Fibroblast of skin of abdomen (primary cell): ENCODE data around the gene H2BW2. TPM values are rescaled to one million over a fixed set of nuclear protein-coding genes. Genes with fewer than 3 reads are reported as not detected.
"Not testable (repeated sequence)": the region's sequence is repeated elsewhere in the genome, so short reads cannot be mapped to it uniquely, and the experiment has no call there.

Experiments
- DNase-seq: peaks from one replicate; pipeline ENCODE4 v3.0.0-alpha.2; 2013
- polyA plus RNA-seq, 2 experiments: library from polyadenylated mRNA; unstranded; fragments of 120-200 nt; gene quantifications; one replicate each; pipeline ENCODE4 v1.2.1, GENCODE V29; 2013; ENCODE audit not compliant: insufficient read length in 2 of 2

H2BW2 gene
- polyA plus RNA-seq (2013, experiment 1 of 2; ENCODE audit: insufficient read length), result 0.22 TPM
- 0.53 TPM for polyA plus RNA-seq (2013, experiment 2 of 2; ENCODE audit: insufficient read length)

DNA sequence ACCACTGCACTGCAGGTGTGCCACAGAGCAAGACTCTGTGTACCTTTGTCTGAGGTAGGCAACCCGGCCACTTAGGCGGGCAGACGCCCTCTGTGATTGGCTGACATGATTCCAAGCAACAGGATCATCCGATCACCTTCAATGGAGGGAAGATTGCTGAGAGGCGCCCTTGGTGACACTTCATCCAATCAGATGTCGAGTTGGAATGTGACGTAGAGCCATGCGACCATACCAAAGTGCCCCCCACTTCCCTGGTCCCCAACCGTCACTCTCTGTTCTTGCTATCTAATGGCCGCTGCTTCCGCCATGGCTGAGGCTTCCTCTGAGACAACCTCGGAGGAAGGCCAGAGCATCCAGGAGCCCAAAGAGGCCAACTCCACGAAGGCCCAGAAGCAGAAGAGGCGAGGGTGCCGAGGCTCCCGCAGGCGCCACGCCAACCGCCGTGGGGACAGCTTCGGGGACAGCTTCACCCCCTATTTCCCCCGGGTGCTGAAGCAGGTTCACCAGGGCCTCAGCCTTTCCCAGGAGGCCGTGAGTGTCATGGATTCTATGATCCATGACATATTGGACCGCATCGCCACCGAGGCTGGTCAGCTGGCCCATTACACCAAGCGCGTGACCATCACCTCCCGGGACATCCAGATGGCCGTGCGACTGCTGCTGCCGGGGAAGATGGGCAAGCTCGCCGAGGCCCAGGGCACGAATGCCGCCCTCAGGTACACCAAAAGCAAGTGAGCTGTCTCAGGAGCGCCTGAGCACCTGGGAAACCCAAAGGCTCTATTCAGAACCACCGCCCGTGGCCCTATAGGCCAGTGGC is at the start of gene H2BW2:
TSS of gene H2BW2 (plus strand) at position 268 of the 817 bp plus-strand sequence. CDS start at position 307, 39 bp downstream.
- DNase-seq, result no peak

DNA sequence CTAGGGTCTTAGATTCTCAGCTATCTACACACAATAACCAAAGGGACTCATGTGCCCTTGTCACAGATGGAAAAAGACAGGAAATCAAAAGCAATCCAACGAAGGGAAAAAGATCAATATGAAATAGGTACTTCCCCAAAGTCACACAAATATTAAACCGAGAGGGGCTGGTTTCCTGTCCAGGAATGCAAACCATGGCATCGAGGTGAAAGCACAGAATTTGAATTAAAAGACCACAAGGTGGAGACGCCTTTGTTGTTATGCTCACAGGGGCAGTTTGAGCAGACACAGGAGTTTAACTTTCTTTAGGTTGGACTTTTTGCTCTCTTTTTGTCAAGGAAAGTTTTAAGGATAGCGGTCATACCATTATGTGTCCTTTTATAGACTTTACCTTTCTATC is 40.5 kb upstream of the H2BW2 start:
- DNase-seq, result no peak

- DNase-seq, result no peak
Observed at GRCh38 chrX:104008831-104009230, 30.9 kb upstream of the H2BW2 start.

- DNase-seq, result no peak
Observed at GRCh38 chrX:104013158-104013557, 26.6 kb upstream of the H2BW2 start.

DNA sequence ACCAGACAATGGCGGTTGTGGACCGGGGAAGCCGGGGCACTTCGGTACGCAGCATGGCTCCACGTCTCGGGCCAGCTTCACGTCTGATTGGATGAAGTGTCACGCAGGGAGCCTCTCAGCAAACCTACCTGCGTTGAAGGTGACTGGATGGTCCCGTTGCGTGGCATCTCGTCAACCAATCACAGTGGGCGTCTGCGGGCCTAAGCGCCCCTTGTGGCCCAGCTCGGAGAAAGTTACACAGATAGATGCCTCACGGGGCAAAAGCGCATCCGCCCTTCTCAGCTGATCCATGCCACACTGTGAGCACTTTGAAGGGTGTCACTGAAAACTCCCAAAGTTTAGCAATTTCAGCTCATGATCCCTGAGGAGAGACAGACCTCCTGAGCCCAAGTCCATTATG is 26.1 kb upstream of the H2BW2 start, which contains the start of gene H2BW1:
TSS of gene H2BW1 (minus strand) at position 103 of the 400 bp plus-strand sequence. CDS start 132 bp downstream, outside the sequence.
- no peak for DNase-seq

- not testable (repeated sequence) for DNase-seq
Observed at GRCh38 chrX:104015576-104015975, 24.2 kb upstream of the H2BW2 start.

- no peak for DNase-seq
Observed at GRCh38 chrX:104018126-104018525, 21.6 kb upstream of the H2BW2 start.

DNA sequence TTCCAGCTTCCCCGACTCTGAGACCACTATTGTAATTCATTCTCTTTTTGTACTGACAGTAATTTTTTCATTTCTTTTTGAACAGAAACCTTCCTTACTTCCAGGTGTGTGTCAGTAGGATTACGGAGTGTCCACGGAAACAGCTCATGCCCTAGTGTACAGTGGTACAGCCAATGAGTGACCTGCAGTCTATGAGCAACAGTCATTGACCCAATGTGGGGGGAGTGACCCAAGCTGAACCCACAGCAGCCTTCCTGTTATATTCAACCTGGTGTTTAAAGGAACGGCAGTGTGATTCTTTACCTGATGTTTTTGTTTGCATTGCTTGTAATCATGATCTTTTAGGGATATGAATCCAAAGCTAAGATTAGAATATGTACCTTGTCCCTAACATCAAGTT is 1.2 kb downstream of the H2BW2 start:
- no peak for DNase-seq

- no peak for DNase-seq
Observed at GRCh38 chrX:104045642-104046041, 5.9 kb downstream of the H2BW2 start.

DNA sequence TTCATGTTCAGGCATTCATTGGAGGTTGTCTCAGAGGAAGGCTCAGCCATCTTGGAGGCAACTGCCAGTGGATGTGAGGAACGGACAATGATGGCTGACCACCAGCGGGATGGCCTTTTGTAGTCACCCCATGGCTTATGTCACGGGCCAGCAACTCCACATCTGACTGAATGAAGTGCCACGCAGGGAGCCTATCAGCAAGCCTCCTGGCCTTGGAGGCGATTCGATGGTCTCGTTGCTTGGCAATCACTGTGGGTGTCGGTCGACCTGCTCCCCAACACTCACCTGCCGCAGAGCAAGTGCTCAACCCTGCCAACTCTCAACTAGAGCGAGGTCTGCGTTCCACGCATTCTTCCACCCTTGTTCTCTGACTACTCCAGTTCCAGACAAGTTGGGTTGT is 7.4 kb downstream of the H2BW2 start:
- DNase-seq, result no peak

GRCh38 chrX:104054956-104055355 is 15.2 kb downstream of the H2BW2 start:
- DNase-seq, result not testable (repeated sequence)

DNA sequence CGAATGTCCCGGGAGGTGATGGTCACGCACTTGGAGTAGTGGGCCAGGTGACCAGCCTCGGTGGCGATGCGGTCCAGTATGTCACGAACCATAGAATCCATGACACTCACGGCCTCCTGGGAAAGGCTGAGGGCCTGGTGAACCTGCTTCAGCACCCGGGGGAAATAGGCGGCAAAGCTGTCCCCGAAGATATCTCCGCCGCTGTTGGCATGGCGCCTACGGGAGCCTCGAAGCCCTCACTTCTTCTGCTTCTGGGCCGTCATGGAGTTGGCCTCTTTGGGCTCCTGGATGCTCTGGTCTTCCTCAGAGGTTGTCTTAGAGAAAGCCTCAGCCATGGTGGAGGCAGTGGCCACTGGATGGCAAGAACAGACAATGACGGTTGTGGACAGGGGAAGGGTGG is 22.9 kb downstream of the H2BW2 start:
- DNase-seq, result not testable (repeated sequence)

DNA sequence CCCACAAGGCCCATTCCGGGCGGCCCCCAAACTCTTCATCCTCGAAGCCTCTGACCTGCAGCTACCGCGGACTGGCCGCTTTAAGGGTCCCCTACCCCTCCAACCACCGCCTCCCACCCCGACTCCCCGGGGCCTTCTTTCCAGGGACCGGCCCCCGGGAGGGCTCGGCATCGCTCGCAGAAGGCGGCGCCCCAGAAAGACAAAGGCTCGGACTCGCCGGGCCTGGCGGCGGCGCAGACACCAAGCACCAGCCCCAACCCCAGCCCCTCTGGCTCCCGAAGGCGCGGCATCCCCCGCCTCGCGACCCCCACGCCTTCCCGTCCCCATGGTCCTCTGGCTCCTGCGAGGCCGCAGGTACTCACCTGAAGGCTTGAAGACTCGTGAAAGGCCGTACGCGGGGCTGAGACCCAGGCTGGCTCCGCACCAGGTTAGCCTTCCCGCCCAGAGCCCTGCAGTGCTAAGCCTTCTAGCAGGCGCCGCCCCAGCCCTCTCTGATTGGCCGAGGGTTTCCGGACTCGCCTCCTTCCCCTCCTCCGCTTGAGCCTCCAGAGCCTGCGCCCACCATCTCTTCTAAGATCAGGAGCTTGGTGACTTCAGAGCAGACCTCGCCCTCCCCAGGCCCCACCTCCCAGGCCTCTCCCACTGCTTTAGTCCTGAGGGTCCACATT is 36.2 kb downstream of the H2BW2 start, which contains the start of gene TMSB15C:
TSS of gene TMSB15C (minus strand) at position 459 of the 668 bp plus-strand sequence.
- not testable (repeated sequence) for DNase-seq

DNA sequence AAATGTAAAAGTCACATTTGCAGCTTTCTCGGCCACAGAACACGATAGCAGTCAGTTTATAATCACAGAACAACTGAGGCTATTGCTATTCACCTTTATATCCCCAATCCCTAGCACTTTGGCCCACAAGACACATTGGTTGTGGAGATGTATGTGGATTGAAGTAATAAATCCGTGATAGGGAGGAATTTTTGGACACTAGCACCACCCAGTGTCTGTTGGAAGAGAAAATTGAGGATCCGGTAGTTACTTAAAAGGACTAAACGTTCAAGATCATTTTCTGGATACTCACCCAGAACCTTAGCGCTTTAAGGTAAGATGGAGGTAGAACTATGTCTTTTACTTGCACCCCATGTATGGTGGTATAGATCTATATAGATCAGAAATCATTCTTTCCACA is 38.1 kb downstream of the H2BW2 start:
- not testable (repeated sequence) for DNase-seq

DNA sequence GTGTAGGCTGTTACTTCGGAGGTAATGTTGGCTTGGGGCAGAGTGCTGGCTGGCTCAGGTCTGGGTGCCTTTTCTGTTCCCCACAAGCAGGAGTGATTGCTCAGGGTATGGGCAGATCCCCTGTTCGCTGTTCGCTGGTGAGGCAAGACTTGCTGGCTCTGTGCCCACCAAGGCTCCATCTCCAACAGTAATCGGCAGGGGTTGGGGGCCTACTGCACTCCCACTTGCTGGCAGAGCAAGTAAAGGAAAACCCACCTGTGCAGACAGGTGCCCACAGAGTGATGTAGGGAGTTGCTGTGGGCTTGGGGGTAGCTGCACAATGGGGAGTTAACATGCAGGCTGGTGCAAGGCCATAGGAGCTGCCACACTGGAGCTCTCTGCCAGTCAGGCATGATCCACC is 44.3 kb downstream of the H2BW2 start:
- DNase-seq, result no peak

DNA sequence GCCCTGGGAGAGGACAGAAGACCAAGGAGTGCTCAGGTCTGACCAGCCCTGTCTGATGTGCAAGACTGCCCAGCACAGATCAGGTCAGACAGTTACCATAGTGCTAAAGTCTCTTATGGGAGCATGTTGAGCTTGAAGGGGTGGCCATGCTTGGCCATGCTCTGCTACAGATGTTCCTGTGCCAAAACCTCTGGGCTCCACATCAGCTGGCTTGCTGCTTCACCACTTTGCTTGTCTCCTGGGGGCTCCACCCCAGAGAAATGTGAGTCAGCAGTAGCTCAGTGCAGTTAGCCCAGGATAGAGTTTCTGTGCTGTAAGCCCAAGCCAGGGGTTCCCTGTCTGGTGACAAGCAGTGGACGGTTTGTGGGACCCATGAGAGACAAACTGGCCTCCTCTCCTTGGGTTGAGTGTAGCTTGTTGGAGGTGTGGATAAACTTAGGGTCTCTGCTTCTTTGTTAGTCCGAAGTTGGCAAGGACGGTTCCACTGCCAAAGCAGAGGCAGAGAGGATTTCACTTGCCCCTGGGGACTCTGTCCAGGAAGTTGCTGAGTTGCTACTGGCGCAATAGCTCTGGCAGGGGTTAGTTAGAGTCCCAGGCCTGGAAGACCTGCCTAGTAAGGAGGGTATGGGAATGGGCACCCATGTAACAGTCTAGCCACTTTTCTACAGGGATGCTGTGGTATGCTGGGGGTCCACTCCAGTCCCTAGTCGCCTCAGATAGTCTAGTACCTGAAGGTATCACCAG is 45.0 kb downstream of the H2BW2 start:
- no peak for DNase-seq

DNA sequence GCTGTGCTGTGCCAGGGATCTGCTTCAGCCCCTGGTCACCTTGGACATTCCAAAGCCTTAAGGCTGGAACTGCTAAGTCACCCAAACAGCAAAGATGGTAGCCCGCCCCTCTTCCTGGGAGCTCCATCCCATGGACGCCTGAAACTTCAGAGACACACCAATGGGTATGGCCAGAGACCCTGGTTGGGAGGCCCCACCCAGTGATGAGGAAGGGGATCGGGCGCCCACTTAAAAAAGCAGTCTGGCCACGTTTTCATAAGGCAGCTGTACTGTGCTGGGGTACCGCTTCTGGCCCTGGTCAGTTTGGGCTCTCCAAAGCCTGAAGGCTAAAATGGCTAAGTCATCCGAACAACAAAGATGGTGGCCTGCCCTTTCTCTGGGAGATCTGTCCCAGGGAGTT is 45.7 kb downstream of the H2BW2 start:
- no peak for DNase-seq

DNA sequence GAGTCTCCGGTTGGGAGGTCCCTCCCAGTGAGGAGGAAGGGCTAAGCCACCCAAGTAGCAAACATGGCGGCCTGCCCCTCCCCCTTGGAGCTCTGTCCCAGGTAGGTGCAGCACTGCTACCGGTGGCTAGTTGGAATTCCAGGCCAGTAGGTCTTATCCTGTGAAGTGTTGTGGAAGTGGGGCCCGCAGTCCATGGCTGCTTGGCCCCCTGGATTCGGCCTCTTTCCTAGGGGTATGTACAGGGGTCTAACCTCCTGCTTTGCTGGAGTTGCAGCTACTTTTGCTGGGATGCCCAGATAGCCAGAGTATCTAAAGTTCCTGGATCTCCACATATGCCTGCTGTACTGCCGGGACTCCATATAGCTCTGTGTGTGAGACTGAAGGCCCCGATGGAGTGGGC is 46.2 kb downstream of the H2BW2 start:
- DNase-seq, result no peak
